Activated T-cell treated with anti-CD3 and anti-CD28 coated beads for 24 hours (primary cell): ENCODE results near the gene CNIH4.
"Not testable (repeated sequence)": the region's sequence is repeated elsewhere in the genome, so short reads cannot be mapped to it uniquely, and the experiment has no call there.

Experiments used
- DNase-seq: peaks from one replicate; pipeline ENCODE4 v3.0.0-alpha.2; 2020; ENCODE audit warnings: low read depth

The CNIH4 gene

GRCh38 chr1:224402472-224403036 is 45.9 kb downstream of the CNIH4 start:
- DNase-seq, result no peak

GRCh38 chr1:224404916-224405603 is 48.4 kb downstream of the CNIH4 start:
- DNase-seq, result no peak

GRCh38 chr1:224405604-224405970 is 48.9 kb downstream of the CNIH4 start:
- no peak for DNase-seq

- DNase-seq, result no peak
These were observed 49.5 kb downstream of the CNIH4 start for GRCh38 chr1:224406216-224406615.

GRCh38 chr1:224407571-224408293 is 51.1 kb downstream of the CNIH4 start:
- no peak for DNase-seq

GRCh38 chr1:224408294-224408590 is 51.6 kb downstream of the CNIH4 start:
- DNase-seq, result no peak

GRCh38 chr1:224411766-224412165 is 55.1 kb downstream of the CNIH4 start:
- DNase-seq, result no peak

- DNase-seq, result no peak
These were observed 63.4 kb downstream of the CNIH4 start for GRCh38 chr1:224420106-224420505.

- DNase-seq, result no peak
These were observed 68.7 kb downstream of the CNIH4 start for GRCh38 chr1:224425279-224425884.

GRCh38 chr1:224426869-224427268 is 70.2 kb downstream of the CNIH4 start:
- not testable (repeated sequence) for DNase-seq

GRCh38 chr1:224427346-224427745 is 70.7 kb downstream of the CNIH4 start:
- no peak for DNase-seq

- not testable (repeated sequence) for DNase-seq
These were observed 72.0 kb downstream of the CNIH4 start for GRCh38 chr1:224428713-224429112.
